Keratinocyte (primary cell): Measurements from ENCODE around the gene RAG2.

Source experiments
- EZH2 ChIP-seq: IDR thresholded peaks from one replicate; pipeline ENCODE4 v1.6.1; 2012; ENCODE audit warnings: inconsistent platforms, mild to moderate bottlenecking, low read length, moderate library complexity
- TF ChIP-seq, protein P1 (sequence below), 3 experiments: IDR thresholded peaks in 1 of 3; conservative IDR thresholded peaks in 1 of 3; optimal IDR thresholded peaks in 1 of 3; 2 replicates in 2 of 3; 3 replicates in 1 of 3; pipeline versions ENCODE3 to v1.5.1; 2011; ENCODE audit warnings: low read length in 3 of 3, mild to moderate bottlenecking in 3 of 3, moderate library complexity in 2 of 3, control low read depth in 1 of 3, inconsistent platforms in 1 of 3; ENCODE audit not compliant: insufficient read depth in 2 of 3; ENCODE audit errors: extremely low read depth in 1 of 3

DNA sequence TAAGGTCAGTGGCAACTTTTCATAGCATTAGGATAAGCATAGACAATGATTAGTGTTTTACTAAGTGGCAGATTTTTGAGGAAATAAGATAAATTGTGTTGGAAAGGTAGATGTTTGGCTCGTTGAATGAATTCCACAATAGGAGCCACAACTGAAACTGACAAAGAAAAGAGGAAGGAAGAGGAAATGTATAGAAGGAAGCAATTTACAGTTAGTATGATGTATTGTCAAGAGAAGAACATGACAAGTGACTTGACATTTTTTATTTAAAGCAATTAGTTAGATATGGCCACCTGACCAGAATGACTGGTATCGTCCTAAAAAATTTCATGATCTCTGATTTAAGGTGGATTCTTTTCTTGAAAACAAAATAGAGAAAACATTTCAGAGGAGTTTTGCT, 3.1 kb upstream of the RAG2 start:
- TF ChIP-seq, protein P1, sequence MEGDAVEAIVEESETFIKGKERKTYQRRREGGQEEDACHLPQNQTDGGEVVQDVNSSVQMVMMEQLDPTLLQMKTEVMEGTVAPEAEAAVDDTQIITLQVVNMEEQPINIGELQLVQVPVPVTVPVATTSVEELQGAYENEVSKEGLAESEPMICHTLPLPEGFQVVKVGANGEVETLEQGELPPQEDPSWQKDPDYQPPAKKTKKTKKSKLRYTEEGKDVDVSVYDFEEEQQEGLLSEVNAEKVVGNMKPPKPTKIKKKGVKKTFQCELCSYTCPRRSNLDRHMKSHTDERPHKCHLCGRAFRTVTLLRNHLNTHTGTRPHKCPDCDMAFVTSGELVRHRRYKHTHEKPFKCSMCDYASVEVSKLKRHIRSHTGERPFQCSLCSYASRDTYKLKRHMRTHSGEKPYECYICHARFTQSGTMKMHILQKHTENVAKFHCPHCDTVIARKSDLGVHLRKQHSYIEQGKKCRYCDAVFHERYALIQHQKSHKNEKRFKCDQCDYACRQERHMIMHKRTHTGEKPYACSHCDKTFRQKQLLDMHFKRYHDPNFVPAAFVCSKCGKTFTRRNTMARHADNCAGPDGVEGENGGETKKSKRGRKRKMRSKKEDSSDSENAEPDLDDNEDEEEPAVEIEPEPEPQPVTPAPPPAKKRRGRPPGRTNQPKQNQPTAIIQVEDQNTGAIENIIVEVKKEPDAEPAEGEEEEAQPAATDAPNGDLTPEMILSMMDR (optimal IDR thresholded peaks at IDR 0.05 in 1 of 3, IDR thresholded peaks at IDR 0.05 in 1 of 3, conservative IDR thresholded peaks at IDR 0.05 in 1 of 3; ENCODE audit: extremely low read depth in 1 of 3, insufficient read depth in 2 of 3, low read length in 3 of 3) = no peak
- no peak for TF ChIP-seq EZH2
